Transverse colon (tissue), 4 donors: ENCODE data around the gene ANXA6. TPM values are rescaled to one million over a fixed set of nuclear protein-coding genes. Genes with fewer than 3 reads are reported as not detected.

Source experiments
- DNase-seq: peaks from one replicate; pipeline ENCODE4 v3.0.0-alpha.2; 2019
- H3K27ac ChIP-seq, 4 donors: fragments of 200-600 bp; sonication (generic); 2 replicates each; pipeline ENCODE4 v1.5.1; 2016 to 2018; ENCODE audit warnings: inconsistent platforms in 4 of 4
- H3K27me3 ChIP-seq: fragments of 200-600 bp; sonication (generic); 2 replicates; pipeline ENCODE4 v1.5.1; 2017; ENCODE audit warnings: inconsistent platforms
- H3K36me3 ChIP-seq, 4 donors: fragments of 200-600 bp; sonication (generic); 2 replicates each; pipeline ENCODE4 v1.5.1; 2017 to 2019; ENCODE audit warnings: inconsistent platforms in 4 of 4
- H3K4me1 ChIP-seq, 4 donors: fragments of 200-600 bp; sonication (generic); 2 replicates each; pipeline ENCODE4 v1.5.1; 2017 to 2020; ENCODE audit warnings: inconsistent platforms in 4 of 4
- H3K4me3 ChIP-seq, 4 donors: fragments of 200-600 bp; sonication (generic); 1 replicate in 1 of 4; 2 replicates in 3 of 4; pipeline versions ENCODE4 v1.5.1 to v1.6.1; 2017 to 2019; ENCODE audit warnings: inconsistent platforms in 4 of 4
- H3K9me3 ChIP-seq, 2 donors: fragments of 200-600 bp; sonication (generic); 2 replicates each; pipeline ENCODE4 v1.5.1; 2017 to 2019; ENCODE audit warnings: inconsistent platforms in 2 of 2
- EP300 ChIP-seq: sonication (generic); formaldehyde crosslinking; IDR thresholded peaks from one replicate; pipeline ENCODE4 v1.6.1; 2017; ENCODE audit warnings: antibody characterized with exemption, low read depth
- POLR2A ChIP-seq: fragments of 450-650 bp; IDR thresholded peaks from one replicate; pipeline ENCODE4 v1.6.1; 2016; ENCODE audit warnings: antibody characterized with exemption, mild to moderate bottlenecking, moderate library complexity
- POLR2AphosphoS5 ChIP-seq, 3 donors: sonication (generic); formaldehyde crosslinking; IDR thresholded peaks; one replicate each; pipeline ENCODE4 v1.6.1; 2016; ENCODE audit warnings: antibody characterized with exemption in 3 of 3
- WGBS, 2 donors: methylation state at CpG; one replicate each; pipeline ENCODE4 v1.1.5; 2018; ENCODE audit warnings: low coverage in 1 of 2; 5-methylcytosine and 5-hydroxymethylcytosine counted together
- in situ Hi-C, 4 donors: fragments of 200-750 bp; cut with MboI; loops; one replicate each; pipeline versions ENCODE4 v1.15.0 to v1.15.1; 2017; ENCODE audit warnings: low sequenced_read_pairs in 3 of 4, low pct_ligation_motif_present in 1 of 4, low pct_unique_long_range_greater_than_20kb in 1 of 4
- intact Hi-C: fragments of 100-400 bp; cut with DNase I; formaldehyde crosslinking; loops from one replicate; pipeline ENCODE4 v1.15.1; 2023; ENCODE audit warnings: low total_unique reads
- total RNA-seq, 4 donors: library from RNA; depleted of rRNA; stranded (reverse); fragments of >200 nt; gene quantifications; one replicate each; pipeline ENCODE4 v1.1.0, GENCODE V29; 2016
- TF ChIP-seq, protein P1 (sequence below), 5 experiments: fragments of 200-600 bp in 3 of 5; fragments of 450-650 bp in 2 of 5; sonication (generic) in 3 of 5; IDR thresholded peaks; 1 replicate in 2 of 5; 2 replicates in 3 of 5; pipeline ENCODE4 v1.5.1; 2016 to 2017; ENCODE audit warnings: antibody characterized with exemption in 5 of 5, inconsistent platforms in 3 of 5, mild to moderate bottlenecking in 2 of 5, moderate library complexity in 1 of 5

ANXA6 gene
- total RNA-seq, 4 donors from 2014 or later = 19.1 to 79.0 (median 55.3) TPM

DNA sequence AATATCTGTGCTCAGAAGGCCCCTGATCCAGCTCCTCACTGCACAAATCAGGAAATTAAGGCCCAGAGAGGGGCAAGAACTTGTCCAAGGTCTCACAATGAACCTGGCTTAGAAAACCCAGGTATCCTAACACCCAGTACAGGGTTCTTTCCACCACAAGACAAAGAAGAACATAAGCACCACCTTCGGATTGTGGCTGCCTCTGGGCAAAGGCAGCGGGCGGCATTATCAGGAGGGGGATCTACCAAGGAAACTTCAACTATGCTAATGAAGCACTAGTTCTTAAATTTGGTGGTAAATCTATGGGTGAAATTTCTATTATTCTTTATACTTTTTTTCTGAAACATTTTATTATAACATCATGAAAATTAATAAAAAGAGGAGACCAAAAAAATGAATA lies 17.9 kb downstream of the ANXA6 start:
- intact Hi-C loops (no loop called here), in situ Hi-C loops (no loop called here)
- no peak overlapping the region for H3K4me3 ChIP-seq
- WGBS, 2 donors = 83 to 84% methylated on average over 3 of the region's 3 CpGs
- H3K27ac ChIP-seq = no peak overlapping the region
- H3K4me1 ChIP-seq = peaks cover 23 to 36% (median 28%) of the 10 kb centered on the region in 4 donors
- peaks cover 0 to 19% (median 4%) of the 10 kb centered on the region in 4 donors for H3K36me3 ChIP-seq
- TF ChIP-seq POLR2A (no peak), EP300 (no peak), POLR2AphosphoS5 (IDR thresholded peaks at IDR 0.05) (no peak)
- H3K9me3 ChIP-seq = no peaks in the 10 kb centered on the region
- H3K27me3 ChIP-seq = no peaks in the 10 kb centered on the region
- DNase-seq = no peak

DNA sequence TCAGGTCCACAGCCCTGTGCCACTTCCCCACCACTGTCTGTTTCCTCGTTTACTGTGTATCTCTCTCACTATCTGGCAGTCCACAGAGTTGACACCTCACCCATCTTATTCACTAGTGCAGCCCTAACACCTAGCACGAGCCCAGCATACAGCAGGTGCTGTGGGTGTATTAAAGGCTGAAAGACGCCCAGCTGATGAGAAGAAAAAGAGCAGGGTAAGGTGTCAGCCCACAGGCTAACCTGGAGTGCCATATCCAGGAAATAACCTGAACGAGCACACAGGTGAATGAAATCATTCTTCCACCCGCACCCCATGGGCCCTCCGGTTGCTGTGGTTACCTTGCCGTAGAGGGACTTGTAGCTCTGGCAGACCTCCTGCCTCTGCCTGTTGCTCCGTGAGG lies 18.6 kb downstream of the ANXA6 start:
- 83 to 90% methylated on average over 2 to 8 of the region's 8 CpGs for WGBS, 2 donors
- H3K27ac ChIP-seq = no peak overlapping the region
- intact Hi-C loops (no loop called here), in situ Hi-C loops (no loop called here)
- TF ChIP-seq POLR2AphosphoS5 (IDR thresholded peaks at IDR 0.05) (no peak), EP300 (no peak), POLR2A (no peak)
- TF ChIP-seq, protein P1, sequence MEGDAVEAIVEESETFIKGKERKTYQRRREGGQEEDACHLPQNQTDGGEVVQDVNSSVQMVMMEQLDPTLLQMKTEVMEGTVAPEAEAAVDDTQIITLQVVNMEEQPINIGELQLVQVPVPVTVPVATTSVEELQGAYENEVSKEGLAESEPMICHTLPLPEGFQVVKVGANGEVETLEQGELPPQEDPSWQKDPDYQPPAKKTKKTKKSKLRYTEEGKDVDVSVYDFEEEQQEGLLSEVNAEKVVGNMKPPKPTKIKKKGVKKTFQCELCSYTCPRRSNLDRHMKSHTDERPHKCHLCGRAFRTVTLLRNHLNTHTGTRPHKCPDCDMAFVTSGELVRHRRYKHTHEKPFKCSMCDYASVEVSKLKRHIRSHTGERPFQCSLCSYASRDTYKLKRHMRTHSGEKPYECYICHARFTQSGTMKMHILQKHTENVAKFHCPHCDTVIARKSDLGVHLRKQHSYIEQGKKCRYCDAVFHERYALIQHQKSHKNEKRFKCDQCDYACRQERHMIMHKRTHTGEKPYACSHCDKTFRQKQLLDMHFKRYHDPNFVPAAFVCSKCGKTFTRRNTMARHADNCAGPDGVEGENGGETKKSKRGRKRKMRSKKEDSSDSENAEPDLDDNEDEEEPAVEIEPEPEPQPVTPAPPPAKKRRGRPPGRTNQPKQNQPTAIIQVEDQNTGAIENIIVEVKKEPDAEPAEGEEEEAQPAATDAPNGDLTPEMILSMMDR (IDR thresholded peaks at IDR 0.05) = no peak
- H3K27me3 ChIP-seq = no peaks in the 10 kb centered on the region
- no peak overlapping the region for H3K4me3 ChIP-seq
- H3K4me1 ChIP-seq = peaks cover 23 to 30% (median 26%) of the 10 kb centered on the region in 4 donors
- DNase-seq = no peak
- H3K9me3 ChIP-seq = no peaks in the 10 kb centered on the region
- peaks cover 0 to 19% (median 4%) of the 10 kb centered on the region in 4 donors for H3K36me3 ChIP-seq

DNA sequence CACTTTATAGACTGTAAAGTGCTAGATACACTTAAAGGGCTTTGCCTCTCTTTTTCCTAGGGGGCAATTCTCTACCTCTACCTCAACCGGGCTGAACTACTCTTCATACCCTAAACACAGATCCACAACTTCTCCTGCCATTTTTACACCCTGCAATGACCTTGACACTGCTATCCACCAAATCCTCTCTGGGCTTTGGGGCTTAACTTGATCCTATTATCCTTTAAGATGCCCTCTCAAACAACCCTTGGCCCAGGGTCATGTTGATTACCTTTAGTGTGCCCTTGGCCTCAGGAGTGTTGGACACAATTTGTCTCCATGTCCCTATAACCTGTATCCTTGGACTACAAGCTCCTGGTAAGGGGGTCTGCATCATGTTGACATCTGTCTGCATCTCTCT lies 19.5 kb downstream of the ANXA6 start:
- no peak overlapping the region for H3K27ac ChIP-seq
- intact Hi-C loops = no loop called here
- H3K4me1 ChIP-seq = peaks cover 20 to 27% (median 23%) of the 10 kb centered on the region in 4 donors
- TF ChIP-seq, protein P1 (IDR thresholded peaks at IDR 0.05) = no peak
- TF ChIP-seq POLR2AphosphoS5 (IDR thresholded peaks at IDR 0.05) (no peak), EP300 (no peak), POLR2A (no peak)
- H3K27me3 ChIP-seq = no peaks in the 10 kb centered on the region
- in situ Hi-C loops = no loop called here
- no peak for DNase-seq
- WGBS, 2 donors = 89 to 100% methylated on average over 1 of the region's 1 CpG
- H3K4me3 ChIP-seq = no peak overlapping the region
- H3K36me3 ChIP-seq = peaks cover 0 to 19% (median 4%) of the 10 kb centered on the region in 4 donors
- no peaks in the 10 kb centered on the region for H3K9me3 ChIP-seq

DNA sequence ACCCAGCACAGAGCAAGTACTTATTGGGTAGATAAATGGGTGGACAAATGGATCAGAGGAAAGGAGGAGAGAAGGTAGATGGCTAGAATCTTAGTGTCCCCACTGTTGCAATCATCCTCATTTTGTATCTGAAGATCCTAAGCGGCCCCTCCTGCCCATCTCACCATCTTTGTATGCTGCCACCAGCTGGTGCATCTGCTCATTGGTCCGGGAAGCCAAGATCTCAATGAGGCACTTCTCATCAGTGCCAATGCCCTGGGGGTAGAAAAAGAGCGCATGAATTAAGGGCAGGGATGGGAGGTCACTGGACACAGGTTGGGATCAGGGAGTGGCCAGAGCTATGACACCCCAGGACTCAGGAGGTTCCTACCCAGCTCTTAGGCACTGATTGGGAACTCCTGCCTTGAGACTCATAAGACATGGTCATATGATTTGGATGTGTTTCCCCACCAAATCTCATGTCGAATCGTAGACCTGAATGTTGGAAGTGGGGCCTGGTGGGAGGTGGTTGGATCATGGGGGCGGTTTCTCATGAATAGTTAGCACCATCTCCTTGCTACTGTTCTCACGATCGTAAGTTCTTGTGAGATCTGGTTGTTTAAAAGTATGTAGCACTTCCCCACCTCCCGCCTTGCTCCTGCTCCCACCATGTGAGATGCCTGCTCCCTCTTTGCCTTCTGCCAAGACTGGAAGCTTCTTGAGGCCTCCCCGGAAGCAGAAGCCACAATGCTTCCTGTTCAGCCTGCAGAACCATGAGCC lies 20.3 kb downstream of the ANXA6 start:
- H3K4me1 ChIP-seq = peaks cover 12 to 19% (median 17%) of the 10 kb centered on the region in 4 donors
- DNase-seq = no peak
- no peak overlapping the region for H3K4me3 ChIP-seq
- H3K27ac ChIP-seq = no peak overlapping the region
- in situ Hi-C loops (no loop called here), intact Hi-C loops (no loop called here)
- TF ChIP-seq POLR2AphosphoS5 (IDR thresholded peaks at IDR 0.05) (no peak), EP300 (no peak), POLR2A (no peak)
- TF ChIP-seq, protein P1 (IDR thresholded peaks at IDR 0.05) = no peak
- no peaks in the 10 kb centered on the region for H3K27me3 ChIP-seq
- H3K36me3 ChIP-seq = peaks cover 0 to 19% (median 6%) of the 10 kb centered on the region in 4 donors
- WGBS, 2 donors = 86 to 96% methylated on average over 1 to 10 of the region's 10 CpGs
- H3K9me3 ChIP-seq = no peaks in the 10 kb centered on the region
